IPS DF 19.7 (cell line): ENCODE measurements around the gene ZNF644.

ENCODE experiments used
- DNase-seq: peaks from one replicate; pipeline ENCODE4 v3.0.0-alpha.2; 2013; ENCODE audit warnings: low read depth, low spot score

ZNF644 gene

DNA sequence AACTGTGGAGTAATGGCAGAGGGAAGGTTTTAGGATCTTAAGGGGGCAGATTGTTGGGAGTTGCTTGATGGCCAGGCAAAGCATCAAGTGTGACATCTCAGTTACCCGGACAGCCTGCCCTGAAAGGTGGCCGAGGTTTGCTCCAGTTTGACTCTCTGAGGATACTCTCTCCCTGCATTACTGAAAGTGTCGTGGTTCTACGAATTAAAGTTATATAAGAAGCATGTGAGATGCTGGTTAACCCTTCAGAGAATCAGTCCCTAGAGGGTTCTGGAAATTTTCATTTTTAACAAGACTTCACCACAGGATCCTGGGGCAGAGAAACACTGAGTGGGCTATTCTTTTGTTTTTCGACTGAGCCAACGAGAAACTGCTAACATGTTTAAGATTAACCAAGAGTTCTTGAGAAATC, 689 bp upstream of the ZNF644 start:
- no peak for DNase-seq

DNA sequence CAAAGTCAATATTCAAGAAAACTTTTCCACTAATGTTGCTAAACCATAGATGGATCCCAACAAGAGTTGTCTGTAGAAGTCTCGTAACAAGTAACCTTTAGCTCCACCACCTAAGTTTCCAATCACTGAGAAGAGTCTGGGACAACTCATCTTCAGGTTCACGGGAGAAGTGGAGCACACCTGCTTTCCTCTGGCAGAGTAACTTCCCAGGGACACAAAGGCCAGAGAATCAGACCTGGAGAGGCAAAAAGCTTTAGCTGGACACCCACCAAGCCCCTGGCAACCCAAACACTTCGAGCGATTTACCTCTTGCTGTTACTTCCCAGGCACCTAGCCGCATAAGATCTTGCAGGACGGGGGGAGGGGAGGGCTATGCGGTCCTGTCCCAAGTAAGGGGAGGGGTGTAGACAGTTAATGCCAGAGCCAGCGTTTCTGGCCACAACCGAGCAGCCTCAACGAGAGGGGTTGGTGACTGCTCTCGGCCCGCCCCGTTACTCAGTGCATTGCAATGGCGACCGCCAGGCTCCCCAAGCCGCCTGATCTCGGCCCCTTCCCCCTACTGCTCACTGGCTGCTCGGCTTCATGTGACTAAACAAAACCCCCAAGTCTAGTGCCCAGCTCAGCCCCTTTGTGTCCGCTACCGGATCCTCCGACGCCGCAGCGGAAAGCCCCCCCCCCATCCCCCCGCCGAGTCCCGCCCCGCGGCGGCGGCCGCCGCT, 709 bp downstream of the ZNF644 start:
- peak; percentile 72 for DNase-seq

DNA sequence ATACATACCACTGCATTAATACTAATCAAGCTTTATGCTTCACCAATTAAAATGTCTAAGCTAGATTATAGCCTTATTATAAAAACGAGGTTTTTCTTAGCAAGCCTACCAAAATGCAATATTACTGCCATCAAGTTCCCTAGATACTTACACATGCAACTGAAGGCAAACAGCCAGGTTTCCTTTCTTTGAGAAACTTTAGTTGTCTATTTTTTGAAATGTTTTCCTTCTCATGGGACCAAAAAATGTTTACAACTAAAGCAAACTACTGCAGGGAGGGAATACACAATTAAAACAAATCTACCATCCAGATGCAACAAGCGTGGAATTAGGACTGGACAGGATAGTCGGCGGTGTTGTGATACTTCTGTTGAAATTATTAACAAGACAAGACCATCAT, 1.3 kb downstream of the ZNF644 start:
- DNase-seq = no peak

DNA sequence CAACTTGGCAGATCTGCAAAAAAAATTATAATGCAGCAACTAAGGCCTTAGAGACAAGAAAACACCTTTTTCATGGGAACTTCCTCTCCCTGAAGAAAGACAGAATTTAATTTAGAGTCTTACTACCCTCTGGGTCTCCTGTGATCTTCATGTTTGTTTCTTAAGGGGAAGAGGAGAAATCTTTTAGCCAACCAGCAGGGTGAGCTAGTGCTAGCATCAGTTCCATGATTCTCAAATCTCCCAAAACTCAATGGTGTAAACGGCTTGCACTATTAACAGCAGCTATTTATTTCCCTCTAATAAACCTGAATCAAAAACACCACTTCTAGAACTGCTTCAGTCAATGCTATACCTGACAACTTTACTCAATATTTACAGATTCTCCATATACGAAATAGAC, 3.8 kb downstream of the ZNF644 start:
- DNase-seq = no peak

DNA sequence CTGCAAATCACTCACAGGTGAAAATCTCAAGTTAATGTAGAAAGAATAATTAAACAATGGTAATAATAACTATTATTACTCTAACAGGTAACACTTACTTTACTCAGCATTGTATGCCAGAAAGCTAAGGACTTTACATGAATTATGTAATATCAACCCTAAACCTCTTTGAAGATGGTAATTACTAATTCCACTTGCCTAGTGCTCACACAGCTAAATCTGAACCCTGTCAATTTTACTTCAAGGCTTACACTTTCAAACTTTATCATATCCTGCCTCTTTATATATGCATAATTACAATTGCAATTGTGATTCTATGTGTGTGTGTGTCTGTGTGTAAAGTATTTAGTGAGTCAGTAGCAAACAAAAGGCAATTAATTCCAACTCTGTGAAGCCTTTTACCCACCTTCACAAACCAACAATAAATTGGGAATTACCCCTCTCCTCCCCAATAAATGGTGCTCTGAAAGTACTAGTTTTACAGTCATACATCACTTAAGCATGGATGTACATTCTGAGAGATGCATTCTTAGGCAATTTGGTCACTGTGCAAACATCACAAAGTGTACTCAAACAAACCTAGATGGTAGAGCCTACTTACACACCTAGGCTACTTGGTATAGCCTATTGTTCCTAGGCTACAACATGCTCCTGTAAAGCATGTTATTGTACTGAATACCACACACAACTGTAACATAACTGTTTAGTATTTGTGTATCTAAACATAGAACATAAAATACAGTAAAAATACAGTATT, 5.9 kb downstream of the ZNF644 start:
- no peak for DNase-seq

DNA sequence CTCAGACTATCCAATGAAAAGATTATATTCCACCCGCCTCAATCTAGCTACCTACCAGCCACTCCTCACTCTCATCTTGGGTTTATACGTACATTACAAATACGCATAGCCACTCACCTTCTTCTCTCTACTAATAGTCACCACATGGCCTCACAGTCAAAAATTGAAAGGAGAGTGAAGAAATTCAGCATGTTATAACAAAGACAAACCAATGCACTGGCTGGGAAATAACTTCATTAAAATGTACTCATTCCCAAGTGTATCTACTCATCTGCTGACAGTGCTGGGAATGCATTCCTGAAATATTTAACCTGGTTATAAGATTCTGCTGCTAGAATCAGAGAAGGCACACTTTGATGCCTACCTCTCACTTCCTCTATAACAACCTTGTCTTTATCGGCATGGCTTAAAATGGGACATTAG, 6.5 kb downstream of the ZNF644 start:
- DNase-seq = no peak

DNA sequence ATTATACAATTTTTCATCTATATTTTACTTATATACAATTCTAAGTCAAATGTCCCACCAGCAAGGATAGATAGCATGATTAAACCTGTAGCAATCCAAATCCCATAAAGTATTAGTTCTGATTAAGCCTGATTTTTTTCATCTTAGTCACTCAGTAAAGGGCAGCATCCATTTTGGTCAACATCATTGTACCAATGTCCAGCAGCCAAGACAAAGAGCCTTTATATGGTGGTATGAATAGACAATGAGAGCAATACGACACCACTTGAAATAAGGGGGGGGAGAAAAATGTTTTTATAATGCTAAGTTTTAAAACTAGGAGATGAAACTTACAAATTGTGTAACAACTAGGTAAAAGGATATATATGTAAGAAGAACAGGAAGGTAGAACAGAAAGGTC, 7.4 kb downstream of the ZNF644 start:
- DNase-seq = no peak

DNA sequence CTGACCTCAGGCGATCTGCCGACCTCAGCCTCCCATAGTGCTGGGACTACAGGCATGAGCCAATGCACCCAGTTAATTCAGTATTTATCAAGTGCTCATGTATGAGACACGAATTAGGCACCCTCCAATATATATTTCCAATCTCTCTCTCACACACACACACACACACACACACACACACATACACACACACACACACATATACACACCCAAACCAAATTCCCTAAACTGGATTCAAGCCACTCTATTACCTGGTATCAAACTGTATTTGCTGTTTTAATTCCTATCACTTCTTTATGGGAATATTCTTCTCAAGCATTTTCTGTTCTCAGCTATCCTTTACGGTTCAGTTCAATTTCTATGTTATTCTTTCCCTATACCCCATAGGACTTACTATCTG, 8.5 kb downstream of the ZNF644 start:
- DNase-seq = no peak

DNA sequence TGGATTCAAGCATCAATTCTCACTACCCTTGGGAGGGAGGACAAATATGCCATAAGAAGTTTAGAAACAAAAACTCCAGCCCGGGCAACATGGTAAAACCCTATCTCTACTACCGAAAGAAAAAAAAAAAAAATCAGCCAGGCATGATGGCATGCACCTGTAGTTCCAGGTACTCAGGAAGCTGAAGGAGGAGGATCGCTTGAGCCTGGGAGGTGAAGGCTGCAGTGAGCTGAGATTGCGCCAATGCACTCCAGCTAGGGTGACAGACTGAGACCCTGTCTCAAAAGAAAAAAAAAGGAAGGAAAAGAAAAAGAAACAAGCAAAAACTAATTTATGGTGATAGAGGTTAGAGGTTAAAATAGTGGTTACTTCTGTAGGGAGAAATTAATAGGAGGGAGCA, 9.6 kb downstream of the ZNF644 start:
- no peak for DNase-seq

DNA sequence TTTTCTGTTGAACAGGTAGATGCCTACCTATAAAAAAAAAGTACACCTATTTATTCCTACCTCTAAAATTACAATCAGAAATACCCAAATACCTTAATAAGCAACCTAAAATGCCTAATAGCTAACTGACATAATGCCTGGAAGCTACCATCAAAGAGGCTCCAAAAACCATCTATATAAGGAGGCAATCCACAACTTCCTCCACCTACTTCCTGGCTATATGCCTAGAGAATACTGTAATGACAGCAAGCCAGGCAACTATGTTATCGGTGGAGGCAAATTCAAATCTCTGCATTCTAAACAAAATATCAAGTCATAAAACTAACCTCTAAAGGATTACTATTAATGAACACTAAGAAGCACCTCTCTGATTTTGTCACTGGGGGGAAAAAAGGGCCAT, 10.1 kb downstream of the ZNF644 start:
- DNase-seq = no peak

DNA sequence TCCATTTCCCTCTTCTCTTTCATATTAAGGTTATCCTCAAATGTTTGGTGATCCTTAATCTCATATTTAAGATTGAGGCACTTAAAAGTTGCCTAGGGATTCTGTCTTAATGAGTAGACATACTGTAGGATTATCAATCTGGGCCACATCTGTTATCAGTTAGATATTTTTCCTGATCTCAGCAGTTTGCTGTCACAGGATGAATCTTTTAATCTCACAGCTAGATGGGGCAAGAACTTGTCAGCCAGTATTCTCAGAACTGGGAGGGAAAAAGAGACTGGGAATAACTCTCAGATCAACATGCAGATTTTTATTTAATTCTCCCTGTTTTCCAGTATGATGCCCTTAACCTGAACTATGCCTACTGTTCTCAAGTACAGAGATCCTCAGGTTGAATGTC, 14.0 kb downstream of the ZNF644 start:
- no peak for DNase-seq

DNA sequence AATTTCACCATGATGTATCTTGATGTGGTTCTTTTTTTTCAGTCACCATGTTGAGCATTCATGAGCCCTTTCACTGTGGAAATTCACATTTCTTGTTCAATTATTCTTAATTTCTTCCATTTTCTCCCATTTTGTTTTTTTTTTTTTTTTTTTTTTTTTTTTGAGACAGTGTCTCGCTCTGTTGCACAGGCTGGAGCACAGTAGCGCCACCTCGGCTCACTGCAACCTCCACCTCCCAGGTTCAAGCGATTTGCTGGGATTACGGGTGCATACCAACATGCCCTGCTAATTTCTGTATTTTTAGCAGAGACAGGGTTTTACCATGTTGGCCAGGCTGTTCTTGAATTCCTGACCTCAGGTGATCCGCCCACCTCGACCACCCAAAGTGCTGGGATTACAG, 14.7 kb downstream of the ZNF644 start:
- no peak for DNase-seq

DNA sequence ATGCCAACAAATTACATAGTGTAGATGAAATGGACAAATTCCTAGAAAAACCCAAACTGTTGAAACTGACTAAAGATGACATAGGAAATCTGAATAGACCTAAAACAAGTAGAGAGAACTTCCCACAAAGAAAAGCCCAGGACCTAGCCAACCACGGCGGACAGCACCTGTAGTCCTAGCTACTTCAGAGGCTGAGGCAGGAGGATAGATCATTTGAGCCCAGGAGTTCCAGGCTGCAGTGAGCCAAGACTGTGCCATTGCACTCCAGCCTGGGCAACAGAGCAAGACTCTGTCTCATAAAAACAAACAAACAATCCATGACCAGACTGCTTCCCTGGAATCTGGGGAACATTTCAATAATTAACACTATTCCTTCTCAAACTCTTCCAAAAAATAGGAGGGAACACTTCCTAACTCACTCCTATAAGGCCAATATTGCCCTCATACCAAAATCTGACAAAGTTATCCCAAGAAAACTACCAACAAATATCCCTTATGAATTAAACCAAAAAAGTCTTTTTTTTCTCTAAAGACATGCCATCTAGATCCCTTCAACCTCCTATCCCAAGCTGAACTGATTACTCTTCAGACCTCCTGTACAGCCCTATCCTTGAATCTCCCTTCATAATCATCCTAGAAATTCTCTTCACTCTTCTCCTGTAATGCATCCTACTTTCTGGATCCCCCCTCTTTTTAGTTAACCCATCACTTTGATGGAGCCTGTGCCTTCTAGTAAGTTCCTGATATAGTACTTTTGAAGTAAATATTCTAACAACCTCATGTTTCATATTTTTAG, 15.5 kb downstream of the ZNF644 start:
- DNase-seq = no peak

DNA sequence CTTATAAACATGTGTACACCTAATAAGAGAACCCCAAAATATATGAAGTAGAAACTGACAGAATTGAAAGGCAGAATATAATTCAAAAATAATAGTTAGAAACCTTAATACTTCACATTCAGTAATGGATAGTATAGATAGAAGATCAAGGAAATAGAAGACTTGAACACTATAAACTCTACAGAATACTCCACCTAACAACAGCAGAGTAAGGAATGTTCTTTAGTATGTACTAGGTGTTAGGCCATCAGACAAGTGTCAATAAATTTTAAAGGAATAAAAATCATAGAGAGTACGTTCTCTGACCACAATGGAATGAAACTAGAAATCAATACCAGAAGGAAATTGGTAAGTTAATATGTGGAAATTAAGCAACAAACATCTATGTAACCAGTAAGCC, 16.6 kb downstream of the ZNF644 start:
- no peak for DNase-seq

DNA sequence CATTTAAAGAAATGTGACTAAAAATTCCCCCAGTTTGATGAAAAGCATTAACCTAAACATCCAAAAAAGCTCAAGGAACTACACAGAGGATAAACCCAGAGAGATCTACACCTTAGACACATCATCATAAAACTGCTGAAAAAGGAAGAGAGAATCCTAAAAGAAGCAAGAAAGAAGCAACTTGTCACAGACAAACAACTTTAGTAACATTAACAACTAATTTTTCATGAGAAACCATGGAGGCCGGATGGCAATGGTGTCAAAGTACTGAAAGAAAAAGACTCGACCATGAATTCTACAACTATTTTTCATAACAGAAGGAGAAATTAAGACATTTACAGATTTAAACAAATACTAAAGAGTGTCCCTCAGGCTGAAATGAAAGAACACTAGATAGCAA, 17.7 kb downstream of the ZNF644 start:
- no peak for DNase-seq

DNA sequence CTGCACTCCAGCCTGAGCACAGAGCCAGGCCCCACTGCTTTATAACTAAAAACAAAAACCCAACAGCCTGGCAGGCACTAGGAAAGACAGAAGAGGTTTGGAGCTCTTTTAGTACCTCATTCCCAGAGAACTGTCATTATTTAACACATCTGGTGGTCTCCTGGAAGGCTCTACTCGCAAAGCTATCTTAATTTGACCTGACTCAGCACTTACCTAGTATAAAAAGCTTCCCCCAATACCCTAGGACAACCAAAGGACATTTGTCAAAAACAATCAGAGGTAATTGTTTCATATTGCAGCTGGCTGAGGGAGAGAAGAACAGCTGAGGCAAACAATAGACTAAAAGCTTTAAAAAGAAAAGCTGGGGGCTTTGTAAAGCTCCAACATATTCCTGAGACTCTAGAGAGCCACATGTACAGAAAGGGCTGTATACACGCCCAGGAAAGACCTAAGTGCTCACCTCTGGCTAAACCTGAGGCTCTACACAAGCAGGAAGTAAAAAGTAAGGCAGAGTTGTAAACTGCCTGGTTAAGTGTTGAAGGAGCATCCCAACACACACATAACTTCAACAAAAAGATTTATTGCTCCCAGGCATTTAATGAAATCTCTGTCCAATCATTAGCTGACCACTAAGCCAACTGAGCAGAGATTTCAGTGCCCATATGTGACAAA, 25.0 kb downstream of the ZNF644 start:
- no peak for DNase-seq

DNA sequence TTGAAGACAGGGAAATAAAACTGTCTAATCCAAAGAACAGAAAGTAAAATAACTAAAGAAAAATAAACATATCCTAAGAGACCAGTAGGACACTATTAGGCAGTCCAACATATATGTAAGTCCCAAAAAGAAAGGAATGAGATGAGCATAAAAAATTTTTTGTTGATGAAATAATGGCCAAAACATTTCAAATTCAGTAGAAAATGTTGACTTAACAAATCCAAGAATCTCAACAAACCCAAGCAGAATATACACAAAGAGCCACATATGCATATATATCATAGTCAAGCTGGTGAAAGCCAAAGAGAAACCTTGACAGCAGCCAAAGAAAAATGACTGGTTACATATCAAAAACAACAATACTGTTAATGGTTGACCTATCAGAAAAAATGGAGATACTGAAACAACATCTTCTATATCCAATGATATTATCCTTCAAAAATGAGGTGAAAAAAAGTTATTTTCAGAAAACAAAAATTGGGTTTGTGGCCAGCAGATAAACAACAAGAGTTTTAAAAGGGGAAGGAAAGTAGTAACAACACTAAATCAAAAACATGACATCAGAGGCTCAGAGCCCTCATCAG, 26.4 kb downstream of the ZNF644 start:
- no peak for DNase-seq

DNA sequence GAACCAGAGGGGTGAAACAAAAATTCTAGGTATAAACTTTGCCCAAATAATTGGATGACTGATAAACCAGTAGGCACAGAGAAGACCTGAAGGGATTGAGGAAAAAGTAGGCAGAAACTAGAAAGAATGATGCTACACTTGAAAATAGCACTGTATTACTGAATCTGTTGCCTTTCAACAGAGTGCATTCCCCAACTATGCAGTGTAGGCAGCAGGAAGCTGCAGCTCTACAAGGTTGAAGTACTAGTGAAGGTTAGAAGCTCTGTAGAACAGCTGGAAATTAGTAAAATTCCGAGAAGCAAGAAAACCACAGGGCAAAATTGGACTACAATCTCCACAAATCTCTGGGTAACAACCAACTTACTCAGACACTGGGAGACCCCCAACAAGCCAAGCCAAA, 27.4 kb downstream of the ZNF644 start:
- no peak for DNase-seq

DNA sequence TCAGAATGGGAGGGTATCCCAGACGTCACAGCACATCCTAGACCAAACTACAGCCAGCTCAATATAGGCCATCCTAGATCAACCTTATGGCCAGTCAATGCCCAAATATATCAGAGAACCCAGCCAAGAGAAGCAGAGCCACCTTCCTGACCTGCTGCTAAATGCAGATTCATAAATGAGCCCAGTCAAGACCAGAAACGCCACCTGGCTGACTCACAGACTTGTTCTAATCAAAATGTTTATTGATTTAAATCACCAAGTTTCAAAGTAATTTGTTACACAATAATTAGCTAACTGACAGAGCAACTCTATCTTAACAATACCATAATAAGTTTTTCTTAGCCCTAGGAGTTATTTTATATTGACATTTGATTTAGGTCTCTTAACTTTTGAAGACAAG, 28.6 kb downstream of the ZNF644 start:
- DNase-seq = no peak

DNA sequence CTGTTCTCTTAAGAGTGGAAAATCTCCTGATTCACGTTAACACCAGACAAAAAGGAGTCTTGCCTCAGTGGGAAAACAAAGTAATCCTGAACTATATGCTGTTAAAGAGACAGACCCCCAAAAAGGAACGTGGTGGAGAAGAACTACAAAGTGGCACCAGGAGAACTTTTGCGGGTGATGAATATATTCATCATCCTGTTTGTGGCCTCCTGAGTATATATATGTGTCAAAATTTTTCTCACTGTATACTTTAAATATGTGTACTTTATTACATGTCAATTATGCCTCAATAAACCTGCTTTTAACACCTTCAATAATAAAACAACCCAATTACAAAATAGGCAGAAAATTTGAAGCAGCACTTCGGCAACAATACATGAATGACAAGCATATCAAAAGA, 31.1 kb downstream of the ZNF644 start:
- DNase-seq = no peak

DNA sequence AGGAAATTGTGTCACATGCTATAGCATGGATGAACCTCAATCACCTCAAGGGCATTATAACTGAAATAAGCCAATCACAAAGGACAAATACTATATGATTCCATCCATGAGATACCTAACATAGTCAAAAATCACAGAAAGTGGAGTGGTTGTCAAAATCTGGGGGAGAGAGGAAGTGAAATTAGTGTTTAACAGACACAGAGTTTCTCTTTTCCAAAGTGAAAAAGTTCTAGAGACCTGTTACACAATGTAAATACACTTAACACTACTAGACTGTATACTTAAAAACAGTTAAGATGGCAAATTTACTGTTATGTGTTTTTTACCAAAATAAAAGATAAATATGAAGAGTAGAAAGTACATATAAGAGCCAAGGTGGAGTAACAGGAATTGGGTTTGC, 31.8 kb downstream of the ZNF644 start:
- no peak for DNase-seq

DNA sequence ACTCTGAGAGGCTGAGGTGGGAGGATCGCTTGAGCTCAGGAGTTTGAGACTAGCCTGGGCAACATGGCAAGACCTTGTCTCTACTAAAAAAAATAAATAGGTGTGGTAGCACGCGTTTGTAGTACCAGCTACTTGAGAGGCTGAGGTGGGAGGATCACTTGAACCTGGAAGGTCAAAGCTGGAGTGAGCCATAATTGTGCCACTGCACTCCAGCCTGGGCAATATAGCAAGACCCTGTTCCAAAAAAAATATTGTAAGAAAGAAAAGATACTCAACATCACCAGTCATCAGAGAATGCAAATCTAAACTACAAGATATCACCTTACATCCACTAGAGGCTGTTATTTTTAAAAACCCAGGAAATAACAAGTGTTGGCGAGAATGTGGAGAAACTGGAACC, 32.5 kb downstream of the ZNF644 start:
- DNase-seq = no peak
